Middle frontal gyrus (tissue), 1 donor: ENCODE results near the gene DGLUCY.
"Not testable (repeated sequence)": the region's sequence is repeated elsewhere in the genome, so short reads cannot be mapped to it uniquely, and the experiment has no call there.

Experiments used
- DNase-seq: peaks from one replicate; pipeline ENCODE4 v3.0.0-alpha.2; 2015; ENCODE audit warnings: low spot score; ENCODE audit errors: extremely low spot score

Gene DGLUCY

GRCh38 chr14:91204657-91205056, 90.8 kb downstream of the DGLUCY start:
- no peak for DNase-seq

GRCh38 chr14:91205459-91205858, 91.6 kb downstream of the DGLUCY start:
- no peak for DNase-seq

- no peak for DNase-seq
Observed at GRCh38 chr14:91207008-91207407, 93.1 kb downstream of the DGLUCY start.

GRCh38 chr14:91211017-91211416, 97.1 kb downstream of the DGLUCY start:
- no peak for DNase-seq

GRCh38 chr14:91214306-91214705, 100.4 kb downstream of the DGLUCY start:
- no peak for DNase-seq

GRCh38 chr14:91215381-91215780, 101.5 kb downstream of the DGLUCY start:
- no peak for DNase-seq

- DNase-seq = no peak
Observed at GRCh38 chr14:91216731-91217226, 102.9 kb downstream of the DGLUCY start.

- DNase-seq = no peak
Observed at GRCh38 chr14:91218014-91218413, 104.1 kb downstream of the DGLUCY start.

- no peak for DNase-seq
Observed at GRCh38 chr14:91219517-91220389, 105.9 kb downstream of the DGLUCY start.

- no peak for DNase-seq
Observed at GRCh38 chr14:91220581-91221000, 106.7 kb downstream of the DGLUCY start.

- DNase-seq = no peak
Observed at GRCh38 chr14:91221270-91221669, 107.4 kb downstream of the DGLUCY start.

GRCh38 chr14:91223028-91223783, 109.3 kb downstream of the DGLUCY start:
- DNase-seq = no peak

- DNase-seq = no peak
Observed at GRCh38 chr14:91225025-91225424, 111.2 kb downstream of the DGLUCY start.

GRCh38 chr14:91226360-91226759, 112.5 kb downstream of the DGLUCY start:
- not testable (repeated sequence) for DNase-seq

- DNase-seq = no peak
Observed at GRCh38 chr14:91227183-91227628, 113.3 kb downstream of the DGLUCY start.

- no peak for DNase-seq
Observed at GRCh38 chr14:91228112-91229004, 114.5 kb downstream of the DGLUCY start.

- no peak for DNase-seq
Observed at GRCh38 chr14:91229005-91229382, 115.1 kb downstream of the DGLUCY start.

GRCh38 chr14:91229743-91230200, 115.9 kb downstream of the DGLUCY start:
- no peak for DNase-seq

- no peak for DNase-seq
Observed at GRCh38 chr14:91230397-91231035, 116.6 kb downstream of the DGLUCY start.

- DNase-seq = no peak
Observed at GRCh38 chr14:91231446-91231845, 117.6 kb downstream of the DGLUCY start.

GRCh38 chr14:91232052-91232451, 118.2 kb downstream of the DGLUCY start:
- no peak for DNase-seq
